ENCODE data around the gene ARMH3.

The ARMH3 gene

GRCh38 chr10:101857802-101858476, 198.0 kb downstream of the ARMH3 start:
- DNase-seq (ENCODE audit: low spot score) = no peak

GRCh38 chr10:101856626-101857025, 199.3 kb downstream of the ARMH3 start:
- no peak for DNase-seq (ENCODE audit: low spot score)

- DNase-seq (ENCODE audit: low spot score) = no peak
These were observed 204.4 kb downstream of the ARMH3 start for GRCh38 chr10:101851411-101852116.

GRCh38 chr10:101850749-101851148, 205.2 kb downstream of the ARMH3 start:
- DNase-seq (ENCODE audit: low spot score) = no peak

GRCh38 chr10:101848894-101849351, 207.1 kb downstream of the ARMH3 start:
- DNase-seq (ENCODE audit: low spot score) = no peak

- DNase-seq (ENCODE audit: low spot score) = no peak
These were observed 207.6 kb downstream of the ARMH3 start for GRCh38 chr10:101848408-101848807.

- no peak for DNase-seq (ENCODE audit: low spot score)
These were observed 210.1 kb downstream of the ARMH3 start for GRCh38 chr10:101845893-101846292.

- no peak for DNase-seq (ENCODE audit: low spot score)
These were observed 212.6 kb downstream of the ARMH3 start, which contains the start of gene KCNIP2 for GRCh38 chr10:101843032-101844021. Gene KCNIP2, minus strand, starts transcription at chr10:101843800. Its CDS starts 232 bp downstream, at chr10:101843568.

- no peak for DNase-seq (ENCODE audit: low spot score)
These were observed 214.1 kb downstream of the ARMH3 start for GRCh38 chr10:101841826-101842225.

- DNase-seq (ENCODE audit: low spot score) = peak; percentile 90
These were observed 215.1 kb downstream of the ARMH3 start for GRCh38 chr10:101840741-101841453.

- no peak for DNase-seq (ENCODE audit: low spot score)
These were observed 215.8 kb downstream of the ARMH3 start for GRCh38 chr10:101840102-101840684.

GRCh38 chr10:101839416-101840063, 216.4 kb downstream of the ARMH3 start:
- DNase-seq (ENCODE audit: low spot score) = peak; percentile 83

- DNase-seq (ENCODE audit: low spot score) = no peak
These were observed 217.0 kb downstream of the ARMH3 start for GRCh38 chr10:101839002-101839401.

- no peak for DNase-seq (ENCODE audit: low spot score)
These were observed 217.5 kb downstream of the ARMH3 start for GRCh38 chr10:101838416-101838970.

- no peak for DNase-seq (ENCODE audit: low spot score)
These were observed 218.2 kb downstream of the ARMH3 start for GRCh38 chr10:101837748-101838147.

GRCh38 chr10:101835362-101835761, 220.6 kb downstream of the ARMH3 start:
- DNase-seq (ENCODE audit: low spot score) = no peak

GRCh38 chr10:101834341-101834740, 221.6 kb downstream of the ARMH3 start:
- no peak for DNase-seq (ENCODE audit: low spot score)

GRCh38 chr10:101833466-101833865, 222.5 kb downstream of the ARMH3 start:
- no peak for DNase-seq (ENCODE audit: low spot score)

- DNase-seq (ENCODE audit: low spot score) = no peak
These were observed 223.6 kb downstream of the ARMH3 start for GRCh38 chr10:101832325-101832771.

- DNase-seq (ENCODE audit: low spot score) = no peak
These were observed 224.7 kb downstream of the ARMH3 start for GRCh38 chr10:101831169-101831811.
